Activated T-helper 9 cell treated with anti-CD3 and anti-CD28 coated beads, Interleukin-2, amount 50 U/mL, for 16 hours (primary cell): ENCODE results near the gene ANKRD50.

Experiments
- DNase-seq: peaks from one replicate; pipeline ENCODE4 v3.0.0-alpha.2; 2020; ENCODE audit warnings: low read depth

The ANKRD50 gene

DNA sequence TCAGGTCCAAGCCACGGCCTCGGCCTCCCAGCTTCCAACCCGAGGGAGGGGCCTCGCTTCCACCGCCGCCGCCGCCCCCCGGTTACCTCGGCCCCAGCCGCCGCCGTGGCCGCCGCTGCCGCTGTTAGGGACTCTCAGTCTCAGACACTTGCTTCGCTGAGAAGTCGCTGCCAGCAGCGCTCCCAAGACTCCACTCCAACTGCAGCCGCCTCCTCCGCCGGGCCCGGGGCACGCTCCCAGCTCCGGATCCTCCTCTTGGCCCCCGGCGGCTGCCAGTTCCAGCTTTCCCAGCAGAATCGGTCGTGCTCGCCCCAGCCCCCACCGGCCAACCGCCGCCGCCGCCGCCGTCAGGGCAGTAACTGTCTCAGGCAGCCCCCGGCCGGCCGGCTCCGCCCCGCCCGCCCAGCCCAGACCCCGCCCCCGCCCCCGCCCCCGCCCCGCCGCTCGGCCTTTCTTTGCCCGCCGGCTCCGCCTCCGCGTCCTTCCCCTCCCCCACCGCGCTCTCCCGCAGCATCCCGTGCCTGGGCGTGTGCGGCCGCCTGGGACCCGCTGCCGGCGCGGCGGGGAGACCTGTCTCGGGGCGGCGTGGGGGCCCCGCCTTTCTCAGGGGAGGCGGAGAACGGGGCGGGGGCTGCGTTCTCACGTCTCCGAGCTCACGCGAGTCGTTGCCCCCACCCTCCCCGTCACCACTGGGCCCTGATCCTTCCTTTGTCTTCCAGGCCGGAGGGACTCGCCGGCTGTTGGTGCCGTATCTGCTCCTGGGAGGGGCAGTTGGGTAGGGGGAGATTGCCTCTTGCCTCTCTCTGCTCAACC, at the start of gene ANKRD50:
ANKRD50 (minus strand) TSS at position 361 of the 813 bp plus-strand sequence. CDS start 2,221 bp downstream, outside the sequence.
- DNase-seq: peak; percentile 34

GRCh38 chr4:124757126-124757525, 44.6 kb upstream of the ANKRD50 start:
- no peak for DNase-seq

DNA sequence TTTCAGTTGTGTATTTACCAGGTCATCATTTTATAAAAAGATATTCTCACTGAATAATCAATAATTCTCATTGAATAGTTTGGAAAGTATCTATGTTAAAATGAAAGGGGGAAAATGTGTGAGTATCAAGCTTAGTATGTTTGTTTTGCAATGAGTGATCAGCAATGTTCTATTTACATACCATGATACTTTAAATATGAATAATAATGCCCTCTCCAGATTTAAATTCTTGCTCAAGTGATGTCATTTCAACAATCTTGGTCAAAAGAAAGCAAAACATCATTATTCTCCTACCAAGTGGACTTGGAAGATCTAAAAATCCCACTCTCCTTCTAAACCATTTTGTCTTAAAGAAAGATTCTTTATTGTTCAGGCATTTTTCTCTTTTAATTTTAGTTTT, 42.1 kb upstream of the ANKRD50 start:
- DNase-seq: no peak

GRCh38 chr4:124753941-124754581, 41.5 kb upstream of the ANKRD50 start:
- no peak for DNase-seq

- no peak for DNase-seq
Observed at GRCh38 chr4:124749421-124749820, 36.9 kb upstream of the ANKRD50 start.

- DNase-seq: no peak
Observed at GRCh38 chr4:124748965-124749364, 36.4 kb upstream of the ANKRD50 start.

DNA sequence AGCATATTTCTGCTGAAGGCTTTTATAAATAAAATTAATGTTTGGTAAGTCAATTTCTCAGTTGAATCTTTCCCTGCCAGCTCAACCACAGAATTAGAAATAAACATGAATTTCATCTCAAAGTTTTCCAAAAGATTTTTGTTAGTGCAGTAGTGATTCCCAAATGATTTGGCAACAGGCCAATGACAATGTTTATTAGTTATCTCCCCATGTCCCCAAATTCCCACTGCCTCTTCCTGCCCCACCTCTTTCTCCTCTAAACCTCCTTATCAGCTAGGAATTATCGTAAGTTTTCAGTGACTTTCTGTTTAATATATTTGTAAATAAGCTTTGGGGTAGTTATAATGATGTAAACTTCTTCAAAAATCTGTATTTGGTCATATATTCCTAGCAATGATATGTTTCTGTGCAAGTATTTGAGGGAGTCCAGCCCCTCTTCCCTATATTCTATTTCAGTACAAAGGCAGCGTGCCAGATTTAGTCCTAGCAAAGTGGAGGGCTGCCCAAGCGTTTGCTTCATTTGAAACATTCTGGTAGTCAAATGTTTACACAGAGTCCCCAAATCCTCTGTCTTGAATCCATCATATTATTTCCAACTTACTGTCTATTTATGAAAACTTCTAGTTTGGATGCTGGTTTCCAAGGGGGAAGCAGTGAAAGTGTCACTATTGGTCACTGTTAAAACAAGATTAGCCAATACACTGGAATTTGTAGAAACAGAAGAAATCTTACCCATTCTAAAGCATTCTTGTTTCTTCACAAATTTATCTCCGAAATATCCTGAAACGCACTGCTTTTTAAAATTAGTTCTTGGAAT, 33.7 kb upstream of the ANKRD50 start:
- DNase-seq: no peak

GRCh38 chr4:124743711-124744110, 31.2 kb upstream of the ANKRD50 start:
- DNase-seq: no peak

- no peak for DNase-seq
Observed at GRCh38 chr4:124740501-124740900, 28.0 kb upstream of the ANKRD50 start.

- DNase-seq: no peak
Observed at GRCh38 chr4:124738994-124739393, 26.5 kb upstream of the ANKRD50 start.

DNA sequence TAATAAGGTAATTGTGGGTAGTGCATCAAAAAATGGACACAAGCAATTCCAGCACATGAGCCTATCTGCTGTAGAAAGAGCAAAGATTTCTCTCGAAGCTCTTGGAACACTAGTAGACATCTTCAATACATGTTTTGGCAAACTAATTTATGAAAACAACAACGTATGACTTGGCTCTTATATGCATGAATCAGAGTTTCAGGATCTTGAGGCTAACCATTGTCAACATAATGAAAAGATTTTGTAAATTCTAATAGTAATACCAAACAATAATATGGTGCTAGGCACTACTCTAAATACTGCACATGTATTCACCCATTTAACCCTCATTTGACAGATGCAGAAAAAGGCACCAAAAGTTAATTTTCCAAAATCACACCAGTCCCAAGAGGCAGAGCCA, 25.1 kb upstream of the ANKRD50 start:
- DNase-seq: no peak

- DNase-seq: no peak
Observed at GRCh38 chr4:124736526-124736925, 24.0 kb upstream of the ANKRD50 start.

DNA sequence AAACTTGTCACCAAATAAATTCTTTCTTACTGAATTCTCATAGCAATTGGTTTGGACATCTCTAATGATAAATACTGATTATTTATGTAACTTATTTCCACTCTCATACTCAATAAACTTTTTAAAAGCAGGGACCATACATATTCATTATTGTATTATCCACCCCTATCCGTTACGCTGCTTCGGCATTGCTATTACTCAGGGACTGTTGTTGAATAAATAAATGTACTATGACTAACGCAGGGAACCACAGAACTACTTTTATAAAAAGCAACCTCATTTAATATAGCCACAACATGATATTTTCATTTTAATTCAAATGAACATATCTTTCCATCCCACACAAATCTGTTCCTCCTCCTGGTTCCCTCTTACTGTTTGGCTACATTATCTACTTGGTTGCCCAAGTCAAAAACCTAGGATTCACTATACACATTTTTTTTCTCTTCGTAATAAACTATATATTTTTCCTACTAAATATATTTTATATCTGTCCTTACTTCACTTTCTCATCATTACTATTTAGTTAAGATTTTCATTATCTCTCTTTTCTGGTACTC, 14.9 kb upstream of the ANKRD50 start:
- DNase-seq: no peak

DNA sequence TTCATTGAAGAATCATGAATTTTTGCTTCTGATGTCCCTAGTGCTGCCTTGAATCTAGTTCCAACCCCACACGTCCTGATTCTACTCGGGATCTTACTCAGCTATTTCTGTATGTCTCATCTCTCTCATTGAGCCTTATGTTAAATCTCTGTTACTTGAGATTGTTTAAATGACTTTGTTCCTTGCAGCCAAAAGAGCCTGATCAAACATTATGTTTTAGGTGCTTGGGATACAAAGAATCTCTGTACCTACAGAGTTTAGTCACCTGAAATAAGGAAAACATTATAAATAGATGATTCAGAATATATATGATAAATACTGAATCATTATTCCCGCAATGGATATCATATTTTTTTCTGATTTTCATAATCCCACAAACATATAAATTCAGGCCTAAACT, 13.7 kb upstream of the ANKRD50 start:
- no peak for DNase-seq

GRCh38 chr4:124722071-124722470, 9.5 kb upstream of the ANKRD50 start:
- DNase-seq: no peak

- no peak for DNase-seq
Observed at GRCh38 chr4:124717101-124717500, 4.6 kb upstream of the ANKRD50 start.

DNA sequence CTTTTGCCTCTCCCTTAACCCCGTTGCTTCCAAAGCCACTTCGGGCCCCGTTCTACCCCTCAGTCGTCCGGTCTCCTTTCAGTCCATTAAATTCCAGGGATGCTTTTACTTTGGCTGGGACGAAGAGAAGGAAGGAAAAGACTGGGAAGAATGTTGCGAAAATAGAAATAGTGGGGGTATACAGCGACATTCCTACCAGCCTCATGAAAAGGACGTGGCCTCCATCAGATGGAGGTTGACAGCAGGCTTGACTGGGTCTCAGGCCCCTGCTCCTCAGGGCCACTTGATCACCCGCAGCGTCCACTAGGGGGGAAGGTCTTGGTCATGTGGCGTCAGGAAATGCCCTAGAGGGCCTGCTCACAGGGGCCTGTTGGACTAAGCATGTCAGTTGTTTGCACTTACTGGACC, 657 bp upstream of the ANKRD50 start:
- DNase-seq: no peak

DNA sequence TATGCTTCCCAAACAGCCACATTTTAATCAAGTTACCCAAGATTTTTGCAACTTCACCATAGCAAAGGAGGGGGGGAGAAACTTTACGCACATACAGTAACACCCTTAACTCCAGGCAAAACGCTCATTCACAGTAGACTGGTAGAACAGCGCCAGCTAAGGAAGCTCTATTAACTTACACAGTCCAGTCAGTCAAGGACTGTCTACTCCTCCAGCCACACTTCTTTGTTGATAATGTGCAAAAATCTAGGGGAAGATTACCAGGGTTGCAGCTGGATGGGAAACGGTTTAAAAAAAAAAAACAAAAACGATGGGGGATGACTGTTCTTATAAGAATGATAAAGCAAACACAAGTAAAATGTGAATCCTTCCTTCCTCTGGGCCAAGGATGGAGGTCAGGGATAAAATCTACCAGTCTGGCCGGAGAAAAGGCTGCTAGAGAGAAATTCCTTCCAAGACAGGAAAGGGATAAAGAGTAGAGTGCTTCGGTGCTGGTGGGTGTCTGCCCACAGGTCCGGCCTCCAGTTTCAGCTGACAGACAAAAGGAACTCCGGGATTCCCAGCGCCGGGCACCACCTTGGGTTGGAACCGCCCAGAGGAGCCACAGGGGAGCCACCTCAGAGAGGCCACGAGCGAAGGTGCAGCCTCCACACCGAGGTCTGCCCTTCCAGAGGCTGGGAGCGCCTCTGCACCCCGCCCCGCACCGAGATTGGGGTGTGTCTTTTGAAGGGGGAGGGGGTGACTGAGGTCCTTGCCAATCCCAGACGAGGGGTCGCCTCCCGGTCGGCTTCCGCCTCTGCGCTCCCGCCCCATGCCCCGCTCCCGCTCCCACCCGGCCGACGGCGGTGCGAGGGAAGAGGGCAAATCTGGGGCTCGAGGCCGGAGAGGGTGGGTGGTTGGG, 811 bp downstream of the ANKRD50 start:
- no peak for DNase-seq

DNA sequence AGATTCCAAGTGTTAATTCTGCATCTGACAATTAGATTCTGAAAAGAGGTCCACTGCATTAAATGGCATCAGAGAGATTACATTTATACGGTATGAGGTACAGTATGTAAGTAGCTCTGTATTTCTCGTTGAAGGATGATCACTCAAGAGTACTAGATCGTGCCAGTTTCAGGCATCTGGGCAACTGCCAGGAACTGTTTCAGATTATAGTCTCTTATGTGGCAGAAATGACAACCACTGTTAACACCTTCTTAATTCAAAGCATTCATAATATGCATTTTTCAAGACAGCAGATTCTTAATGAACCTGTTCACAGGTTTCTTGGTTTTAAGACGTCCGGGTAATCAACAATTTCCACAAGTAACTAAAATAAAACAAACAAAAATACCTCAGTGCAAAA, 1.6 kb downstream of the ANKRD50 start:
- DNase-seq: no peak

- no peak for DNase-seq
Observed at GRCh38 chr4:124710015-124710741, 2.4 kb downstream of the ANKRD50 start.
